HG02763 (cell line): ENCODE results near the gene SDK1.

ENCODE experiments used
- ATAC-seq: cut with Tn5 transposase; IDR thresholded peaks from one replicate; pipeline ENCODE4 v1.9.1; 2021; ENCODE audit warnings: mild to moderate bottlenecking, moderate library complexity; ENCODE audit not compliant: unreplicated experiment

Gene SDK1

DNA sequence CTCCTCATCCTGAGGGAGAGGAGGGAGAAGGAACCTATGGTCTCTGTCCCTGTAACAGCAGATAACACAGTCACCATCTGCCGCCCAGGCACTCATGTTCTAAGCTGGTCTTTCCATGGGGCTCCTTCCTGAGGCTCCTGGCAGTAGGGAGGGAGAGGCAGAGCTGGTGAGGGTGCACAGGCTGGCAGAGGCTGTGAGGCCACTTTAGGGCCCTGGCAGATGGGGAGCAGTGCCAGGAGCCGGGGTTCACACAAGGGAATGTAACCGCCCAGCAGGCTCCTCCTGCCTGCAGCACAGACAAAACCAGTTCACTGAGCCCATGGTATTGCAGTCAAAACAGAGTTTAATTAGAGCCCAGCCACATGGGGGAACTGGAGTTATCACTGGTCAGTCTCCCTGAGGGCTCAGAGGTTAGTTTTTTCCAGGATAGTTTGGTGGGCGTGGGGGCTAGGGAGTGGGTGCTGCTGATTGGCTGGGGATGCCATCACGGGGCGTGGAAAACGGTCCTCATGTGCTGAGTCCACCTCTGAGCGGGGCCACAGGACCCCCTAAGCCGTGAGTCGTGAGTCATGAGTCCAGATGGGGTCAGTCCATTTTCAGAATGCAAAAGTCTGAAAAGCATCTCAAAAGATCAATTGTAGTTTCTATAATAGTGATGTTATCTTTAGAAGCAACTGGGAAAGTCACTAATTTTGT is 881.7 kb downstream of the SDK1 start:
- no peak for ATAC-seq

DNA sequence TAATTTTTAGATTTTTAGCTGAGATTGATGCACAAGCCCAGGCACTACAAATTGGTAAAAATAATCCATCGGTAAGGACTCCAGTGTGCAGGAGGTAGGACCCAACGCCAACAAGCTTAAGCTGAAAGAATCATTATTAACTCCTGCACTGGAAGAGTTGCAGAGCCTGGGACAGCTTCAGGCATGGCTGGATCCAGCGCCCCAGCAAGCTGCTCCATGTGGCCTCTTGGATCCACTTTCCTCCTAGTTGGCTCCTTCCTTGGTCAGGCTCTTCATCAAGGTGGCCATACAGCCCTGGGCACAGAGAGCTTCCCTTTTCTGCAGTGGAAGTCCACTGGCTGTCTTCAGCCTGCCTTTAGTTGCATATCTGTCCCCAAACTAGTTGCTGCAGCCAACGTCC is 883.6 kb downstream of the SDK1 start:
- no peak for ATAC-seq

DNA sequence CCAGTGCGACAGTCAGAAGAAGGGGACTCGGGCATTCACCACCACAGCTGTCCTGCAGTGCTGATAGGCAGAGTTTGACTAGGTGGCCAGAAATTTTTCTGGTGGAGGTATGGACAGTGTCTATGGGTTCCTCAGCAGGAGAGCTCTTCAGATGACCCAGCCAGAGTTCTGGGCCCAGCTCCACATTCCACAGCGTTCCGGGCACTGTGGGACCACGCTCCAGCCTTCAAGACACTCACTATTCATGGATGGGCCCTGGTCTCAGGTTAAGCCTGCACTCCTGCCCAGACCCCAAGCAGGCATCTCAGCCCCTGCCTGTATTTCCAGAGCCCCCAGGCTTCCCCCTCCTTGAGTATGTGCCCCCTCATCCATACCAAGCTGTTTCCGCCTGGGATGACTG is 884.1 kb downstream of the SDK1 start:
- no peak for ATAC-seq

DNA sequence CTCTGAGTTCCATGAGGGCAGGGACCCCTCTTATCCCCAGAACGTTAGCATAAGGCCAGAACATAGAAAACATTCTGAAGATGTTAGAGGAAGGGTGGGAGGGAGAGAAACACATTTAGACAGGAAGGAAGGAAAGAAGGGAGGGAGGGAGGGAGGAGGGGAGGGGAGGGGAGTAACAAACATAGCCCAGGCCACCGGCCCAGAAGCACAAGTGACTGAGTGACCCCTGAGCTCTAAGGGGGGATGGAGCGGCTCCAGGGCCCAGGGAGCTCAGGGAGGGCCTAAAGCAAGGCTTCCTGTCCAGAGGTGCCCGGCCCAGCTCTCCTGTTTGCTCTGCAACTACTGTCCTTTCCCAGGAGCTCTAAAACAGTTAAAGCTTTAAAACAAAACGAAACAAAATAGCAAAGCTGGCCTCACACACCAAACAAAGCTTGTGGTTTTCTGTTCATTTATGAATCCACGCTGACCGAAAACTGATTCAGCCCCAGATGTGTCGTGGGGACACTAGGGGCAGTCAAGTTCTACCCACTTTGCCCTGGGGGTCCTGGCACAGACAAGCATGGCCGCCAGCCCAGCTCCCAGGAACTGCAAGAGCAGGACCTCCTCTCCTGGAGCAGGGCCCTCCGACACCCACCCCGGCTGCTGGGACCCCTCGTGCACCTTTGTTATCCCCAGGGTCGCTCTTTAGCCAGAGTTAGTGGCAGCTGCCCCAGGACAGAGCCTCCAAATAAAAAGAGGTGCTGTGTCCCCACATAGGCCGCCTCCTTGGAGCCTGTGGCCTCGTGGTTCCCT is 884.9 kb downstream of the SDK1 start:
- ATAC-seq: no peak

DNA sequence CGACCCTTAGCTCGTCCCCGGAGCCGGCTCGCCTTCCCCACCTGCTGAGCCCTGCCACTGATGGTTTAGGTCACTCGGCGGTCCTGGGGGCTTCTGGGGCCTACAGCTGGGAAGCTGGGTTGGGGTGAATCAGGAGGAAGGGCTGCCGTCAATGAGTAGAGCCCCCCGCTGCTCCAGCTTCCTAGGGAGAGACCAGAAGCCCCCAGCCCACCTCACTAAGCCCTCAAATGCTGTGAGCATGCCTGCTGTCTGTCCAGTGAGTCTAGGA is 885.4 kb downstream of the SDK1 start:
- ATAC-seq: no peak

DNA sequence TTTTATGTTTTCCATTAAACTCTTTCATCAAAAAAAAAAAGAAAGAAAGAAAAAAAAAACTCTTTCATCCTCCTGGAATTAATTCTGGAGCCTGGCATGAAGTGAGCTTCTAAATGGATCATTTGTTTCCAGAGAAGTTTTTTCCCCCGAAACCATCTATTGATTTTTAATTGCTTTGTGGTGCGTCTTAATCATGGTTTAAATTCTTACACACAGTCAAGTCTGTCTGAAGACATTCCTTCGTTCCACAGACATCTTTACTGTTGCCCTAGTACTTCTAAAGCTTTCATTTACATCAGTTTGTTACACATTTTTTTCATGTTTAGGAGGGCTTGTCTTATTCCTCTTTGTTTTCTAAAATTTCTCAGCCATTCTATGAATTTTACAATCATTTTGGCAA is 887.6 kb downstream of the SDK1 start:
- ATAC-seq: no peak

DNA sequence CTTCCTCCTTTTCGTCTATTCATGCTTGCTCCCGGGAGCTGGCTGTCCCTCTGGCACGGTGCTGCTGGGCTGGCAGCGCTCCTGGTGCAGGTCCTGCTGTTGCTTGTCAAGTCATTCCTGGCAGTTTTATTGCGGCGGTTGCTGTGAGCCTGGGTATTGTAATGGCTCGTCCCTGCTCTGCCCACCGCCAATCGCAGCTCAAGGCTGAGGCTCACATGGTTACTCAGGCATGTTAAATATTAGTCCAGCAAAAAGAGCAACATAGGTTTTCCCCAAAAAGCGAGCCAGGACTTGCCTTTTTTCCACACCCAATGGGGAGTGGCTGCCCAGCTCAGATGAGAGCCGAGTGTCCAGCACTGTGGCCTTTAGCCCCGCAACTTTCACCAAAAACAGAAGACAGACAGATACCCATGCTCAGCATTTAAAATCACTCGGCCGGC is 888.1 kb downstream of the SDK1 start:
- ATAC-seq: no peak

DNA sequence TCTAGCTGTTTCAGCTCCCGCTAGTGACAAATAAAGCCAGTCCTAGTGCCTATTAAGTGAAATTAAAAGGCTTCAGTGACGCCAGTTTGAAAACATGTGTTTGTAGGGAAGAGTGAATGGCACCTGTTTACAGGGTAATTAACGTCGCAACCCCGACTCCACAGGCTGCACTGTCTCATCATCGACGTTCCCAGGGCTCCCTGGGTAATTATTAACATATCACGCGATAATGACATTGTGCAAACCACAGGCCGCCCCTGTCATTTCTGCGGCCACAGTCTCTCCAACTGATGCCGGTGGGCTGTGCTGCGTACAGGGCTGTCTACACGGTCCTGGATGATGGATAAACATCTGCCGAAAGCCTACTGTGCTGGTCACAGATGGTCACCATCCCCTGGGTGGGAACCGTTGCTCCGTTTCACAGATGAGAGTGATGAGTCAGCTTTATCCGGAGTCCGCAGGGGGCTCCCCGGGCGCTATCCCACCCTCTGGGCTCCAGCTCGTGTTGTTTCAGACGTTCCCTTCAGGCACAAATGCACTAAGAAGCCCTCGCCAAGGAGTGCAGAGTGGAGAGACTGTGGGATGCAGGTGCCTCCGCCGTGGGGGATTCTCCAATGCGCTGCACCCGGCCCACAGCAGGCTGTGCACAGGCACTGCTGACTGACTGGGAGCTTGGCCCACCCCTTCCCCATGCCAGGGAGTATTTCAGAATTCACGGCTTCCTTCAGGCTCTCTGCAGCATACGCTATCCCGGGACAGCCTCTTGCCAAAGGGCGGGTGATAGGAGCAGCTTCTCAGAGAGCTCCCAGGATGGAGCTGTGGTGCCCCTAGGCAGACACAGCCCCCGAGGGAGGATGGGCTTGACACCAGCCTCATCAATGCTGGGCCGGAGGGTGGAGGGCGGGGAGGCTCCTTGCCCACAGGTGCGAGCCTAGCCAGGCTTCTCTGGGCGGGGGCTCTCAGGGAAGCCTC is 889.2 kb downstream of the SDK1 start:
- ATAC-seq: no peak

DNA sequence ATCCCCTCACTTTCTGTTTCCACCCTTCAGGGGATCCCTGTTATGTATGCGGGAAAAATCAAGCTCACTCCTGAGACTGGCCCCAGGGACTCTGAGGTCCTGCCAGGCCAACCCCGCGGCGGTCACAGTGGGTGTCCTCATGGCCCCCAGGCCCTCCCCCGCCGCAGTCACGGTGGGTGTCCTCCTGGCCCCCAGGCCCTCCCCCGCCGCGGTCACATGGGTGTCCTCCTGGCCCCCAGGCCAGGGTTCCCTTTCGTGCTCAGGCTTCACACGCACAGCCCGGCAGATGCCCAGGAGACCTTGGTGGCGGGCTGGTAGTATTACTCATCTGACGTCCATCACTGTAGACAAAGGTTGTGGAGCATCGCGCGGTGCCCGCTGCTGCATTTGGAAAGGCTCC is 890.0 kb downstream of the SDK1 start:
- no peak for ATAC-seq

DNA sequence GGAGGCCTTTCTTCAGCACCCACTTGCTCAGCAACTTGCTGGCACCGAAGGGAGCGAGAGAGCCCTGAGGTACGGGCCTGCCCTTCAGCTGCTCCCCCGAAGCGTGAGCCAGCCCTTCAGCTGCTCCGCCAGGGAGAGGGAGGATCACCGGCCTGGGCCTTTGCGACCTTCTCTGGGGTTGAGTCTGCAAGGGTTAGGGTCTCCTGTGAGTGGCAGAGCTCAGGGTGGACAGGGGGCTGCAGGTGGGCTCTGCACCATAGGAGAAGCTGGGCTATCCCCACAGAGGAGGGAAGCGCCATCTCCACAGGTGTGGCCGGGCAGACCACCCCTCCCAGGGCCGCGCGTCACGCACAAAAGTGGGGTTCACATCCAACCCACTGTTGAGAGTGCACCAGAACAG is 890.5 kb downstream of the SDK1 start:
- ATAC-seq: no peak

DNA sequence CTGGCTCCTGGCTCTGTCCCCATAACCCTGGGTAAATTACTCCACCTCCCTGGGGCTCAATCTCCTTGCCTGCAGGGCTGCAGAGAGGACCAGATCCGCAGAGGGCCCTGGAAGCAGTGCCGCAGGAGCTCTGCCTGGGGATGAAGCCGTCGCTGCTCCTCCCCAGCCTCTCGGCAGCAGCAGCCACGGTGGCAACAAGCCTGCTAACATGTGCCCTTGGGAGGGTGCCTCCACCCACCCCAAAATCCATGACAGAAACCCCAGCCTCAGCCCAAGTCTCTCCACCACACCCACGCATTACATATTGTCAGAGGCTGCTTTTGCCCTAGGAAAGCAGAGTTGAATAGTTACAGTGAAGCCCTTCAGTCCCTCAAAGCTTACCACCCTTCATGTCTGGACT is 894.6 kb downstream of the SDK1 start:
- no peak for ATAC-seq

DNA sequence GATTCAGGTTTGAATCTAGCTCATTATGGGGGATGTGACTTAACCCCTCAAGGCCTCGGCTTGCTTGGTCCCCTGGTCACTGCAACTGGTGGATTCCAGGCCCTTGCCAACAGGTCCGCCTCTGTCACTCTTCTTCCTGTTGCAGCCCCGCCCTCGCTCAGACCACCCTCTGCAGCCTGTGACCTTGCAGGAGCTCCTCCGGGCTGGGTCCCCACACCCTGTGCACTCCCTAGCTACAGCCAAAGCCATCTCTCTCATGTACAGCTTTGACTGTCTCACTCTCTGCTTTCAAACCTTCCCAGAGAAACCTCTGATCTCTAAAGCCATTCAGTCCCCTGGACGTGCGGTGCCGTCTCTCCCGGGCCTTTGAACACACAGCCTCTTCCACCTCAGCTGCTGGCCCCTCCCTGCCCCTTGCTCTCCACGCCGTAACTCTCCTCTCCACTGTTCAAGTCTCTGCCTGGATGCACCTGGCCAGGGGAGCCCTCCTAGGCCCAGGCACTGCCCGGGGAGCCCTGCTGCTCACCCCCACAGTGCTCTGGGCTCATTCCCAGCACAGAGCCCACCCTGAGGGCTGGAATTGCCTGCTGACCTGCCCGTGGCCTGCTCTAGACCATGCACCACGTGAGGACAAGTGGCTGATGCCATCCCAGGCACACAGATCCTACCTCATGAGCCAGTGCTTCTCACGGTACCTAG is 895.2 kb downstream of the SDK1 start:
- ATAC-seq: no peak

DNA sequence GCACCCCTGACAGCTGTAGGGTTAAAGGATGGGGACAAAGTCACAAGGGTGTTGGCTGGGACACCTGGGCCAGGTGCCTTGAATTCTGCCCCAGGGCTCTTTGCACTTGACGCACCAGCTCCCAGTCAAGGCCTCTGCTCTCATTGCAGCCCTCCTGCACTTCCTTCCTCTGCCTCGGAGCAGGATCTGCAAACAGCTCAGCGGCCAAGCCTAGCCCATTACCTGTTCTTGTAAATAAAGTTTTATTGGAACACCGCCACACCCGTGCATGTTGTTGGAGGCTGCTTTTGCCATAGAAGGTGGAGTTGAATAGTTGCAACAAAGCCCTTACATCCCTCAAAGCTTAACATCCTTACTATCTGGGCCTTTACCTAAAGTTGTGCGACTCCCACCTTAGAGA is 897.2 kb downstream of the SDK1 start:
- no peak for ATAC-seq

DNA sequence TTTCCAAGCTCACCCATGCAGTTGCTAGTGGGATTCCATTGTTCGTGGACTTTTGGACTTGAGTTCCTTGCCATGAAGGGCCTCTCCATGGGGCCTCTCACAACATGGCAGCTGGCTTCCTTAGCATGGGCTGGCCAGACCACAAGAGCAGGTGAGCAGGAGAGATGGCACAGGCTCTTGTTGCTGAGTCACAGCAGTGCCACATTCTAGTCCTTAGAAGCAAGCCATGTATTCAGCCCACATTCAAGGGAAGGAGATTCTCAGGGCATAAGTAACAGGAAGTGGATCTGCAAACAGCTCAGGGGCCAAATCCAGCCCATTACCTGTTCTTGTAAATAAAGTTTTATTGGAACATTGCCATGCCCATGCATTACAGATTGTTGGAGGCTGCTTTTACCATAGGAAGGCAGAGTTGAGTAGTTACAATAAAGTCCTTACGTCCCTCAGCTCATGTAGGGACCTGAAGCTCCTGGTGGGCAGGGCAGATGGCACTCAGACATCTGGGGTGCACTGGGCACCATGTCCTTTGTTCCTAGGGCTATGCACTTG is 899.6 kb downstream of the SDK1 start:
- no peak for ATAC-seq

DNA sequence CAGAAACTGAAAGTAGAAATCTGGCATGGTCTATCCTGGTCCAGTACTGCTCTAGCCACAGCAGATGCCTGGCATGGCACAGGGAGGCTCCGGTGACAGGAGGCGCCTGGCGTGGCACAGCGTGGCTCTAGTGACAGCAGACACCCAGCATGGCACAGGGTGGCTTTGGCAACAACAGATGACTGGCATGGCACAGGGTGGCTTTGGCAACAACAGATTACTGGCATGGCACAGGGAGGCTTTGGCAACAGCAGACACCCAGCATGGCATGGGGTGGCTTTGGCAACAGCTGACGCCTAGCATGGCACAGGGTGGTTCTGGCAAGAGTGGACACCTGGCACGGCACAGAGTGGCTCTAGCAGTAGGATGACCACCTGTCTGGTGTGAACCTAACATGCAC is 900.5 kb downstream of the SDK1 start:
- no peak for ATAC-seq

DNA sequence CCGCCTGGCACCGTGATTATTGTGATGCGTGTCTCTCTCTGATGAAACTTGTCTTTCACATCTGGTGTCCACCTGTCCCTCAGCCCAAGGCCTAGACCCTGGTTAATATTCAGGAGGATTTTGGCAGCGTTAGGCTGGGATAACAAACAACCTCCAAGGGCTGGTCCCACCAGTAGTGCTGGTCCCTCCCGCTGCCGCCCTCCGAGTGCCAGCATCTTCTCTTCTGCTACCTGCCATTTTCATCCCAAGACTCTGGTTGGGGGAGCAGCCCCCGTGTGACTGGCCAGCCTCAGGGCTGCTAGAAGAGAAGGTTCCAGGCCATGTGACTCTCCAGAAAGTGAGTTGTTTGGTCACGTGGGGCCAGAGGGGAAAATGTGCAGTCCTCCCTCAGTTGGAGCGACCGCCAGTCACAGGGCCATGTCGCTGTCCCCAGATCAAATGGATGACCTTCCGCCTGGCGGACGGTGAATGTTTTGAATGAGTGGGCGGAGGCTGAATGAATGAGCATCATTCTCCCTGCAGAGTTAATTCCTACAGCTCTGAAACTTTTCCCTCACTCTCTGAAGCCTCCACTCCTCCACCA is 901.2 kb downstream of the SDK1 start:
- no peak for ATAC-seq

DNA sequence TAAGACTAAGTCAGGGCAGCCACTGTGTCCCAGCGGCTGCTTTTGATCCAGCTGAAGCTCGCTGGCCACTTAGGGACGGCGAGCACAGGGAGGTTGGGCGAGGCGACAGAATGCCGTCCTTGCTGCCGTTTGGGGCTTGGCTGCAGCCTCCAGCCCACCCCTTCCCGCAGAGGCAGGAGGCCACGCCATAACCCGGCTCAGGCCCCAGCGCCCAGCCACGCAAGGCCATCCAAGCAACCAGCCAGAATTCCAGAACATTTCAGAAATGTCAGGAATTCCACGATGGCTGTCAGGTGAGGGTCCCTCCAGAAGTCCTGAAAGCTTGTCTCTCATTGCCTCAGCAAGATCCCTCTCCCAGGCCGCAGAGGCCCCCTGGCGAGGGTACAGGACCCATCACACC is 901.9 kb downstream of the SDK1 start:
- ATAC-seq: no peak

DNA sequence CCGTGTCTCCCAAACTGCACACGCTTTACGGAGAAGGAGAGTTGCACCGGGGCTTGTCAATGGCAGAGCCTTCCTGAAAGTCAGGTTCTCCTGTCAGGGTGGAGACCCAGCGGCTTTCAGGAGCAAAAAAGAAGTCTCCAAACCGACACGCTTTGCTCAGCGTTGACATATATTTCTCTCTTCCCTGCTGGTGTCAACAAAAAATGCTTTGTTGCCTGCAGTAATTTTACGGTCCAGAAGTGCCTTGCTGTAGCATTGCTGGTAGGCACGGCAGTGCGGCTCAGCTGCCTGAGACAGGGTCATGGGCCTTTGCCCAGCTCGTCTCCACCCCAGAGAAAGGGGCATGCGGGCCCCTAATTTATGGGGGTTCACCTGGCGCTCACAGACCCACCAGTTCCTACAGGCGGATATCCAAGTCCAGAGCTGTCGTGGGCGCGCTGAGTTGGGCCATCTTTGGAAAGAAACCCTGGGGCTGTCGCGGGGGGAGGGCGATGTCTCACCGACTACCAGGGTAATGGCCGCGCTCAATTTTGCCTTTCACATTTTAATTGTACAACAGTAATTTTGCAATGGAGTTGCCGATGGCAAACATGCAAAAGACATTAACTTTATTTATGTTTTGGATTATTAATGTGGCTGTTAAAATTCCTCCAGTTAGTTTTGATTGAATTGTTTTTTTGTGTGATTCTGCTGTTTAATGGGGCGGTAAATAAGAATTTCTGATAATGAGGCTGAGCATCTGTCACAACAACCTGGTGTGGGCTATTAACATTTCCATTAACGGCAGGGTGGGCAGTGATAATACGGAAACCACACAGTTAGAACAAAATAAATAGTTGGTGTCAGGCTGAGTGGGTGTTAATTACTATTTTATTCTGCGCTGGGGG is 902.8 kb downstream of the SDK1 start:
- ATAC-seq: no peak

DNA sequence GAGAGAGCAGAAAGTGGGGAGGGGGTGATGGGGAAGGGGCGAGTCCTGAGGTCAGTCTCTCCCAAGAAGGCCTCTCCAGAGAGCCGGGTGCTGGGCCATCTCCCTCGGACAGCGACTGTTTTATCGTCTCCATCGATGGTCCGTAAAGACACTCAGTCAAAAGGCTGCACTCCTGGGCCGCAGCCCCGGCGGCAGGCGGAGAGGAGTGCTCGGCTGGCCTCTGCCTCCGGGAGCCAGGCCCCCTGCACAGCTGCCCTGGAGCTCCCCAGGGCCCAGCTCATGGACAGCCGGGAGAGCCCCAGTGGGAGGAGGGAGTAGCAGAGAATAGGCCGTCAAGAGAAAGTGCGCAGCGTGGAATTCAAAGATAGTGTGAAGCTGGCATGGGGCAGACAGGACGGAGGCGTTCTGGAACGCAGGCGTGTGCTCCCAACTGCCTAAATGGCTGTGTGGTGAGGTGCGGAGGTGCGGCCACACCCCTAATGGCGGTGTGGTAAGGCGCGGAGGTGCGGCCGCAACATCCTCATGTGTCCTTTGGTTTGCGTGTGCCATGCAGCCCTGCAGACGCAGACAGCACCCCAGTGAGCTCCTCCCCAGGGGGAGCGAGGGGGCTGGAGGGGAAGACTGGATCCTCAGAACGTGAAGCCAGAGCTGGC is 903.6 kb downstream of the SDK1 start:
- no peak for ATAC-seq
